ENCODE measurements around the gene PCSK6. TPM values are rescaled to one million over a fixed set of nuclear protein-coding genes. Genes with fewer than 3 reads are reported as not detected.

PCSK6 gene
- total RNA-seq, 5 donors from 2014 or later (not counting 1 experiment from before 2014, with no cell fraction given): 0.16 to 2.2 (median 1.3) TPM

DNA sequence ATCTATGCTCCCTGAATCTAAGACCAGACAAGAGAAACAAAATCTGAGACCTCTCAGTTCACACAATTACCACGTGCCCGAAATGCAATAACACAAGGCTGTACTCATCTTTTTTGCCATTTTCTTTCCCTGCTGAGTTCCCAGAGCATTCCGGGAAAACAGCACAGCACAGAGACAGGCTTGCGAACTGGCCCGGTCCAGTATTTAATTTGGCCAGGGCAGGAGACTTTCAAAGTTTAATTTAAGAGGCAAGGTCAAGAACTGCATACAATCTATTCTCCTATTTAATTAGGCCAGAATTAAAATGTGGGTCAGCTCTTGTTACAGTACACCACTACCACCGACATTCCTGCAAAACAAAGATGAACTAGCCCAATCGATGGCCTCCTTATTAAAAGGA, 107.0 kb downstream of the PCSK6 start:
- ChIA-PET POLR2A (no interaction called here), CTCF (interaction anchor here in 1 of 2 donors (0.7 kb wide), 1 partner anchor 262 kb away, joined by 4 read pairs; no protein-coding TSS in a partner anchor)
- Histone ChIP-seq H3K27ac (ENCODE audit: low read length) (no peak overlapping the region), H3K4me1 (ENCODE audit: control insufficient read depth in 1 of 2, extremely low read depth in 1 of 2, insufficient read depth in 2 of 2, low read length in 2 of 2) (no peaks in the 10 kb centered on the region), H3K9me3 (no peaks in the 10 kb centered on the region), H3K4me3 (ENCODE audit: control insufficient read depth in 1 of 2, extremely low read depth in 1 of 2, low read length in 1 of 2) (no peak overlapping the region), H3K27me3 (replicated peaks in 1 of 2; ENCODE audit: control insufficient read depth in 2 of 2, extremely low read depth in 1 of 2, insufficient read depth in 2 of 2, low read length in 1 of 2) (peaks cover 0 to 6% of the 10 kb centered on the region in 2 experiments), H3K36me3 (ENCODE audit: control insufficient read depth in 2 of 2, extremely low read depth in 1 of 2, insufficient read depth in 1 of 2, low read length in 1 of 2) (no peaks in the 10 kb centered on the region)
- Mint-ChIP-seq H3K9me3 (no peaks in the 10 kb centered on the region), H3K27ac (no peak overlapping the region), H3K4me3 (no peak overlapping the region), H3K4me1 (no peaks in the 10 kb centered on the region), H3K27me3 (peaks cover 0 to 10% of the 10 kb centered on the region in 2 donors), H3K36me3 (no peaks in the 10 kb centered on the region)
- ATAC-seq (replicated peaks in 1 of 4) (no peak), DNase-seq (no peak)
- 90% methylated on average over 4 of the region's 7 CpGs for WGBS (ENCODE audit: insufficient coverage)

DNA sequence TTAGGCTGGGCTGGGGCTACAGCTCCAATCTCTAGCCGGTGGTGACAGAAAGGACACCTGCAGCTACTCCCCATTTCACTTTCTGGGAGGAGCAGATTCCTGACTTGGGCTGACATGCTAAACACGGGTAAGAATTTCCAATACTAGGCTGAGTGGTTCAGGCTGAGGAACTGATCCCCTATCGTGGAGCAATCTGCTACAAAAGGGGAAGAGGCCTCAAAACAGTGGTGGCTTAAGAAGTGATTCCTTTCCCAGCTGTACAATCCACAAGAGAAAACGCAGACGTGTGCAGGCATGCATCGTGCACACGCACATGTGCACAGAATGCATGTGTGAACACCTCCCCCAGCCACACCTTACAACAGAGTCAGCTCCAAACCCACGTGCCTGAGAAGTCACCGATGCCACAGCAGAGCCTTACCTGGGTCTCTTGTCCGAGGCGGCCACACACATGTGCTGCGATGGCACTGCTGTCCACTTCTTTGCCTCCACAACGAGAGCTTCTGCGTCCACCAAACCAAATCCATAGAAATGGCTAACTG, 107.8 kb downstream of the PCSK6 start:
- DNase-seq (no peak), ATAC-seq (replicated peaks in 1 of 4) (no peak)
- Mint-ChIP-seq H3K27me3 (peaks cover 0 to 10% of the 10 kb centered on the region in 2 donors), H3K9me3 (no peaks in the 10 kb centered on the region), H3K4me3 (no peak overlapping the region), H3K4me1 (no peaks in the 10 kb centered on the region), H3K27ac (no peak overlapping the region), H3K36me3 (no peaks in the 10 kb centered on the region)
- H3K36me3 ChIP-seq (ENCODE audit: control insufficient read depth in 2 of 2, extremely low read depth in 1 of 2, insufficient read depth in 1 of 2, low read length in 1 of 2): no peaks in the 10 kb centered on the region
- ChIA-PET CTCF (no interaction called here), POLR2A (no interaction called here)
- no peaks in the 10 kb centered on the region for H3K9me3 ChIP-seq
- H3K27me3 ChIP-seq (replicated peaks in 1 of 2; ENCODE audit: control insufficient read depth in 2 of 2, extremely low read depth in 1 of 2, insufficient read depth in 2 of 2, low read length in 1 of 2): peaks cover 0 to 2% of the 10 kb centered on the region in 2 experiments
- H3K27ac ChIP-seq (ENCODE audit: low read length): no peak overlapping the region
- 73% methylated on average over 10 of the region's 14 CpGs for WGBS (ENCODE audit: insufficient coverage)
- no peak overlapping the region for H3K4me3 ChIP-seq (ENCODE audit: control insufficient read depth in 1 of 2, extremely low read depth in 1 of 2, low read length in 1 of 2)
- H3K4me1 ChIP-seq (ENCODE audit: control insufficient read depth in 1 of 2, extremely low read depth in 1 of 2, insufficient read depth in 2 of 2, low read length in 2 of 2): no peaks in the 10 kb centered on the region

DNA sequence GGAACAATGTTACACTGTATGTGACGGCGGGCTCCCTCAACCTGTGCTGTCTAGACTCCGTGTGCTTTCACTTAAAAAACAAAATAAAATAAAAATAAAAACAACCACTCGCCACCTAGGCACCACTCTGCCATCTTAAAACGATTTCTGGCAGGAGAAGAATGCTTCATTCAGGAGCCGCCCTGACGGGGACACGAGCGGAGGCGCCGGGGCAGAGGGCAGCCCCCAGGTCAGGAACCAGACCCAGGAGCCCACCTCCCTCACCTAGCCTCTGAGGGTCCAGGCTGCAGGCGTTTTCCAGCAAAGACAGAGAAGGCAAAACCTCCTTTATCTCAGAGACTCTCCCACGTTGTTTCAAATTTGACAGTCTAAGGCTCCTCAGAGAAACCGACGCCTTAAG, 109.4 kb downstream of the PCSK6 start:
- Mint-ChIP-seq H3K9me3 (no peaks in the 10 kb centered on the region), H3K4me3 (no peak overlapping the region), H3K4me1 (no peaks in the 10 kb centered on the region), H3K36me3 (no peaks in the 10 kb centered on the region), H3K27me3 (peaks cover 0 to 3% of the 10 kb centered on the region in 2 donors), H3K27ac (no peak overlapping the region)
- ATAC-seq (replicated peaks in 1 of 4) (no peak), DNase-seq (no peak)
- H3K27ac ChIP-seq (ENCODE audit: low read length): no peak overlapping the region
- H3K27me3 ChIP-seq (replicated peaks in 1 of 2; ENCODE audit: control insufficient read depth in 2 of 2, extremely low read depth in 1 of 2, insufficient read depth in 2 of 2, low read length in 1 of 2): no peaks in the 10 kb centered on the region
- WGBS (ENCODE audit: insufficient coverage): 84% methylated on average over 12 of the region's 15 CpGs
- no peaks in the 10 kb centered on the region for H3K36me3 ChIP-seq (ENCODE audit: control insufficient read depth in 2 of 2, extremely low read depth in 1 of 2, insufficient read depth in 1 of 2, low read length in 1 of 2)
- H3K4me1 ChIP-seq (ENCODE audit: control insufficient read depth in 1 of 2, extremely low read depth in 1 of 2, insufficient read depth in 2 of 2, low read length in 2 of 2): no peaks in the 10 kb centered on the region
- POLR2A ChIA-PET: no interaction called here
- CTCF ChIA-PET: no interaction called here
- no peaks in the 10 kb centered on the region for H3K9me3 ChIP-seq
- H3K4me3 ChIP-seq (ENCODE audit: control insufficient read depth in 1 of 2, extremely low read depth in 1 of 2, low read length in 1 of 2): no peak overlapping the region

DNA sequence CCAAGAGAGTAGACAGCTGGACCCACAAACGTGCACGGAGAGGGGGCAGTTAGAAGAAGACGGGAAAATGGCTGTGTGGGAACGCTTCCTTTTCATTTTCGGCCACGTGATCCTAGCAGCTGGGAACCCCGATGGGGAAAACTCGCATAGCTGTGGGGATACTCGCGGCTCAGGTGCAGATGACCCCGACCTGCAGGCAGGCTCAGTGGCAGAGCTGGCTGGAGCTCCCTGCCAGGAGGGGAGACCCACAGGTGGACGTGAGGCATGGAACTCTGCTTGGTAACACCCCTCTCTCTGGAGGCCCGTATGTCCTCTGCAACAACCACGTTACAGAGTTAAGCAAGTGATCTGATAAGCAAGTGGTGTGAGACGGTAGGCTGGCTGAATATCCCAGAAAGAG, 109.9 kb downstream of the PCSK6 start:
- no peaks in the 10 kb centered on the region for H3K9me3 Mint-ChIP-seq
- H3K4me3 ChIP-seq (ENCODE audit: control insufficient read depth in 1 of 2, extremely low read depth in 1 of 2, low read length in 1 of 2): no peak overlapping the region
- no peaks in the 10 kb centered on the region for H3K36me3 ChIP-seq (ENCODE audit: control insufficient read depth in 2 of 2, extremely low read depth in 1 of 2, insufficient read depth in 1 of 2, low read length in 1 of 2)
- no peak overlapping the region for H3K4me3 Mint-ChIP-seq
- H3K9me3 ChIP-seq: no peaks in the 10 kb centered on the region
- ChIA-PET POLR2A (no interaction called here), CTCF (no interaction called here)
- 82% methylated on average over 11 of the region's 15 CpGs for WGBS (ENCODE audit: insufficient coverage)
- ATAC-seq (replicated peaks in 1 of 4): no peak
- H3K36me3 Mint-ChIP-seq: no peaks in the 10 kb centered on the region
- H3K27me3 Mint-ChIP-seq: peaks cover 2 to 3% of the 10 kb centered on the region in 2 donors
- peak overlapping the region in 1 of 2 donors; percentile 3 for H3K27ac Mint-ChIP-seq
- H3K4me1 ChIP-seq (ENCODE audit: control insufficient read depth in 1 of 2, extremely low read depth in 1 of 2, insufficient read depth in 2 of 2, low read length in 2 of 2): no peaks in the 10 kb centered on the region
- DNase-seq: no peak
- no peaks in the 10 kb centered on the region for H3K4me1 Mint-ChIP-seq
- no peaks in the 10 kb centered on the region for H3K27me3 ChIP-seq (replicated peaks in 1 of 2; ENCODE audit: control insufficient read depth in 2 of 2, extremely low read depth in 1 of 2, insufficient read depth in 2 of 2, low read length in 1 of 2)
- no peak overlapping the region for H3K27ac ChIP-seq (ENCODE audit: low read length)

DNA sequence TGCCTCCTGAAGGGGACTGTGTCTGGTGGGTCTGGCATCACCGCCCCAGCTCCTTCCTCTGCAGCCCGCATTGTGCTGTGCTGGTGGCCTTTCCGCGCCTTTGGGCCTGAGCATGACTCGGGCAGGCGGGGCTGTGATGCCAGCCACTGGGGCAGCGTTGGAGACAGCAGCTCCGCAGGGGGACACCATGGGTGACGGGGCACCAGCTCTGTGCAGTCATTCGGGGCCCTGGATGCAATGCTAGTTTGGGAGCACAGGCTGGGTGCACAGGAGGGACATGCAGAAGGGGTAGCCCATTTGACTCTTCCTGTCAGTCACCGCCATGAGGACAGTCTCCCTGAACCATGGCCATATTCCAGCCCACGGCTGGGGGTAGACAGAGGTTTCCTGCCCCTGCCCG, 110.6 kb downstream of the PCSK6 start:
- no peaks in the 10 kb centered on the region for H3K36me3 ChIP-seq (ENCODE audit: control insufficient read depth in 2 of 2, extremely low read depth in 1 of 2, insufficient read depth in 1 of 2, low read length in 1 of 2)
- no peak for DNase-seq
- CTCF ChIA-PET: no interaction called here
- Mint-ChIP-seq H3K27ac (no peak overlapping the region), H3K27me3 (peaks cover 8 to 10% of the 10 kb centered on the region in 2 donors), H3K9me3 (no peaks in the 10 kb centered on the region), H3K36me3 (no peaks in the 10 kb centered on the region), H3K4me1 (no peaks in the 10 kb centered on the region), H3K4me3 (no peak overlapping the region)
- no peaks in the 10 kb centered on the region for H3K27me3 ChIP-seq (replicated peaks in 1 of 2; ENCODE audit: control insufficient read depth in 2 of 2, extremely low read depth in 1 of 2, insufficient read depth in 2 of 2, low read length in 1 of 2)
- H3K4me3 ChIP-seq (ENCODE audit: control insufficient read depth in 1 of 2, extremely low read depth in 1 of 2, low read length in 1 of 2): no peak overlapping the region
- H3K4me1 ChIP-seq (ENCODE audit: control insufficient read depth in 1 of 2, extremely low read depth in 1 of 2, insufficient read depth in 2 of 2, low read length in 2 of 2): no peaks in the 10 kb centered on the region
- POLR2A ChIA-PET: no interaction called here
- ATAC-seq (replicated peaks in 1 of 4): no peak
- no peaks in the 10 kb centered on the region for H3K9me3 ChIP-seq
- H3K27ac ChIP-seq (ENCODE audit: low read length): no peak overlapping the region
- 94% methylated on average over 13 of the region's 13 CpGs for WGBS (ENCODE audit: insufficient coverage)

DNA sequence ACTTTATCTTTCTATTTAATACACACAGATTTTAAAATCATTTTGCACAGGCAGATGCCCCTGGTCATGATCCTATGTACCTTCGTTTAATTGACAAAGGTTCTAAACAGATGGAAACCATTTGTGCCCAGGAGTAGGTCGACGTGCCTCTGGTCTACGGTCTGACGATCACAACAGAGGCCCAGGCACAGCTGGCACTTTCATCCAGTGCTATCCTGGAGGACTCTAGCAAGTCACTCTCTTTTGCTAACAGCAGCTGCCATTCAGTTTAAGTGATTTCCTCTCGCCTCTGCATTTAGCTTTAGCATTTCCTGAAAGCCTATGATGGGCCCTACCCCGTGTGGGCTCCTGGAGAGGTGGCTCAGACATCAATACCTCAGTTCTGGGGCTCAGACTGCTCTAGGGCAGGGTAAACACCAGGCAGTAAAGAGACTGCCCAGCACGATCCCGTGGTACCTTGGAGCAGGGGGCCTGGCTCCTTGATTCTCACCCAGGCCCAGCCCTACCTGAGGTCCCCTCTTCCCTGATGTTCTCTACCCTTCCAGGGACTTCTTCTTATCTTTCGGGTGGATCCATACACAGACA, 111.2 kb downstream of the PCSK6 start:
- POLR2A ChIA-PET: no interaction called here
- H3K4me3 Mint-ChIP-seq: no peak overlapping the region
- no peaks in the 10 kb centered on the region for H3K9me3 ChIP-seq
- no peaks in the 10 kb centered on the region for H3K36me3 Mint-ChIP-seq
- CTCF ChIA-PET: no interaction called here
- no peak overlapping the region for H3K27ac ChIP-seq (ENCODE audit: low read length)
- H3K27me3 ChIP-seq (replicated peaks in 1 of 2; ENCODE audit: control insufficient read depth in 2 of 2, extremely low read depth in 1 of 2, insufficient read depth in 2 of 2, low read length in 1 of 2): peaks cover 0 to under 1% of the 10 kb centered on the region in 2 experiments
- no peak overlapping the region for H3K4me3 ChIP-seq (ENCODE audit: control insufficient read depth in 1 of 2, extremely low read depth in 1 of 2, low read length in 1 of 2)
- ATAC-seq (replicated peaks in 1 of 4) (no peak), DNase-seq (no peak)
- WGBS (ENCODE audit: insufficient coverage): 65% methylated on average over 10 of the region's 10 CpGs
- peaks cover 0 to 3% (median 0%) of the 10 kb centered on the region in 3 donors for H3K4me1 Mint-ChIP-seq
- H3K36me3 ChIP-seq (ENCODE audit: control insufficient read depth in 2 of 2, extremely low read depth in 1 of 2, insufficient read depth in 1 of 2, low read length in 1 of 2): no peaks in the 10 kb centered on the region
- H3K27ac Mint-ChIP-seq: peak overlapping the region in 1 of 2 donors; percentile 58
- H3K4me1 ChIP-seq (ENCODE audit: control insufficient read depth in 1 of 2, extremely low read depth in 1 of 2, insufficient read depth in 2 of 2, low read length in 2 of 2): peaks cover 0 to under 1% of the 10 kb centered on the region in 2 experiments
- H3K27me3 Mint-ChIP-seq: peaks cover 10% of the 10 kb centered on the region in 2 donors
- H3K9me3 Mint-ChIP-seq: no peaks in the 10 kb centered on the region
